Cardiac atrium fibroblast (primary cell): ENCODE results near the gene ACTN4. TPM values are rescaled to one million over a fixed set of nuclear protein-coding genes. Genes with fewer than 3 reads are reported as not detected.

Experiments used
- total RNA-seq: library from RNA; depleted of rRNA; stranded (reverse); fragments of >200 nt; gene quantifications from 2 replicates; pipeline ENCODE4 v1.2.3, GENCODE V29; 2015

Gene ACTN4
- 309 and 476 TPM in 2 replicates for total RNA-seq

GRCh38 chr19:38647368-38647965 is at the start of gene ACTN4:
ACTN4 (plus strand) TSS chr19:38647649; CDS start chr19:38647746, 97 bp downstream.

GRCh38 chr19:38617764-38618589 is 29.5 kb upstream of the ACTN4 start, which contains the start of gene MAP4K1:
MAP4K1 (minus strand) TSS chr19:38617953; CDS start chr19:38617895, 58 bp downstream.

DNA sequence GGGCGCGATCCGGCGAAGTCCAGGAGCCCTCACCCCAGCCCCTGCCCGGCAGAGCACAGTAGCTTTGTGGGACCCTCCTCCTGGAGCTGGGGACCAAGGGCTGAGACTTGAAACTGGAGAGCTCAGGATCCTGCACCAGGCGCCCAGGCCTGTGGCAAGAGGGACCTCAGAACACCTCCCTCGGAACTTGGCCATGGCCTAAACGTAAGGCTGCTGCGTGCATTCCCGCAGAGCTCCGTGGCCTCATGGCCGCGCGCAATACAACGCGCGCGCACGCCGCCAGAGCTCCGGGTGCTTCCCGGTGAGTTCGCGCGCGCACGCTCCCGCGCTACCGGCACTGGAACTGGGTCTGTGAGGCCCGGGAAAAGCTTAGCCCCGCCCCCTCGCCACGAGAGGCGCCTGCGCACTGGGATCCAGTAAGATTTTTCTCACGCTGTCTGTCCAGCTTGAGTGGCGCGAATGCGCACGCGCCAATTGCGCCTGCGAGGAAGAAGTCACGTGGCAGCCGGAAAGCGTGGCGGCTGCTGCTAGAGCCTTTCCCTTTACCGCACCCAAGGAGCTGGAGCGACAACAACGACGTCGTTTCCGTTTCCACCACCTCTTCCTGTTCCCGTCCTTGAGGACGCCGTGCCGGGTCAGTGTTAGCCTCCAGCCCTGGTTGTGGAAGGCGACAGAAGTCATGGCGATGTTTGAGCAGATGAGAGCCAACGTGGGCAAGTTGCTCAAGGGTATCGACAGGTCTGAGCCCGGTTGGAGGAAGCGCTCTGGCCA is 28.7 kb upstream of the ACTN4 start, which contains the start of gene EIF3K:
Gene EIF3K, plus strand, starts transcription at position 599 of the 771 bp plus-strand sequence. Its CDS starts 81 bp downstream, at position 680.

GRCh38 chr19:38744298-38744681 is 96.8 kb downstream of the ACTN4 start, which contains the start of gene CAPN12:
CAPN12 (minus strand) TSS chr19:38744474; CDS start chr19:38744165, 309 bp downstream.

DNA sequence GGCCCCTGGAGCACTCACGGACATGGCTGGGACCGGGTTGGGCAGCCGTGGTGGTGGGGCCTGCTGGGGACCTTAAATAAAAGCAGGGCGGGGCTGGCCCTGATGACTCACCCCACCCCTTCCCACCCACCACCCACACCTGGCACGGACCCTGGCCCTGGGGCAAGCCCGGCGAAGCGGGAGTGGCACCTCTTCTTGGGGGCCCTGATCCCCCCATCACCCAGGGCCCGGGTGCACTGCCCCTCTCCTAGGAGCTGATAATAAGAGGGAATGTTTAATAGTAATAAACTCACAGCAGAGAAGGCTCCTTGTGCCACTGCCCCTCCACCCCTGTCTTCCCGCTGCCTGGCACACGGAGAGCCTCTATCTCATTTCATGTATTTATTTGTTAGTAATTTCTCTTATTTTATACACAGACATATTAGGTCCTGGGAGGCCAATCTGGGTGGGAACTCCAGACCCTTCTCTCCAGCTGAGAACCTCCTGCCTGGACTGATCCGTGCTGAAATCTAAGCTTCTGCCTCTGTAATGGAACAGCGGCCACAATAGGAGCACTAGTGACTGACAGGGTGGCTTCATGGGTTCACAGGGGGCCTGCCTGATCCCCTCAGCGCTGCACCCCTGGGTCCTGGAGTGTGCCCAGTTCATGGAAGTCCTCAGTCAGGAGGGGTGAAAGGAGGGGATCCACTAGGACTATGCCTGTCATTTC is 126.2 kb downstream of the ACTN4 start, which contains the start of gene LGALS7:
Gene LGALS7, minus strand, starts transcription at position 49 of the 709 bp plus-strand sequence. Its CDS starts 25 bp downstream, at position 24.

Other genes starting within 250 kb of the ACTN4 start
- 9.9 and 11.5 TPM in 2 replicates for gene FAM98C, start 244.6 kb upstream of the ACTN4 start, total RNA-seq
- gene RASGRP4, start 221.4 kb upstream of the ACTN4 start, total RNA-seq: not detected in 2 replicates
- gene RYR1, start 214.0 kb upstream of the ACTN4 start, total RNA-seq: under 0.01 TPM in 1 of 2 replicates, not detected in the other
- gene MAP4K1, start 29.7 kb upstream of the ACTN4 start, total RNA-seq: 0.16 and 0.90 TPM in 2 replicates
- 443 and 497 TPM in 2 replicates for gene EIF3K, start 28.5 kb upstream of the ACTN4 start, total RNA-seq
- 2.8 TPM in 1 of 2 replicates, not detected in the other for gene CAPN12, start 96.8 kb downstream of the ACTN4 start, total RNA-seq
- gene LGALS7, start 125.9 kb downstream of the ACTN4 start, total RNA-seq: not detected in 2 replicates
- not detected in 2 replicates for gene LGALS7B, start 141.6 kb downstream of the ACTN4 start, total RNA-seq
- not detected in 2 replicates for gene LGALS4, start 165.3 kb downstream of the ACTN4 start, total RNA-seq
- 61.9 and 89.9 TPM in 2 replicates for gene ECH1, start 184.1 kb downstream of the ACTN4 start, total RNA-seq
- 179 and 198 TPM in 2 replicates for gene HNRNPL, start 202.3 kb downstream of the ACTN4 start, total RNA-seq
- 1.5 and 2.3 TPM in 2 replicates for gene RINL, start 230.6 kb downstream of the ACTN4 start, total RNA-seq